ENCODE measurements around the gene ZNF793.

Gene ZNF793

GRCh38 chr19:37506387-37507166, at the start of gene ZNF793:
Gene ZNF793 (plus strand): TSS chr19:37506939. CDS start chr19:37523440, 16,501 bp downstream.
- peak; percentile 41 for DNase-seq (ENCODE audit: low read depth, low spot score)

DNA sequence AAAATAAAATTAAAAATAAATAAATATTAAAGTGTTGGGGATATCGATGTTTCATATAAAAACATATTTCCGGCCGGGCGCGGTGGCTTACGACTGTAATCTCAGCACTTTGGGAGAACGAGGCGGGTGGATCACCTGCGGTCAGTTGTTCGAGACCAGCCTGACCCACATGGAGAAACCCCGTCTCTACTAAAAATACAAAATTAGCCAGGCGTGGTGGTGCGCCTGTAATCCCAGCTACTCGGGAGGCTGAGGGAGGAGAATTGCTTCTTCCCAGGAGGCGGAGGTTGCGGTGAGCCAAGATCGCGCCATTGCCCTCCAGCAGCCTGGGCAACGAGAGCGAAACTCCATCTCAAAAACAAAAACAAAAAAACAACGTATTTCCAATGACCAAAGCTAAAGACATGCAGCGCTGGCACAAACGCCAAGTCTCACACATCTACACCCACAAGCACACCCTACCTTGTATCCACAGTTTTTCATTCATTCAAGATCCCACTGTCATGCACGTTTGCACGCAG, 40.4 kb upstream of the ZNF793 start:
- DNase-seq (ENCODE audit: low read depth, low spot score): no peak

DNA sequence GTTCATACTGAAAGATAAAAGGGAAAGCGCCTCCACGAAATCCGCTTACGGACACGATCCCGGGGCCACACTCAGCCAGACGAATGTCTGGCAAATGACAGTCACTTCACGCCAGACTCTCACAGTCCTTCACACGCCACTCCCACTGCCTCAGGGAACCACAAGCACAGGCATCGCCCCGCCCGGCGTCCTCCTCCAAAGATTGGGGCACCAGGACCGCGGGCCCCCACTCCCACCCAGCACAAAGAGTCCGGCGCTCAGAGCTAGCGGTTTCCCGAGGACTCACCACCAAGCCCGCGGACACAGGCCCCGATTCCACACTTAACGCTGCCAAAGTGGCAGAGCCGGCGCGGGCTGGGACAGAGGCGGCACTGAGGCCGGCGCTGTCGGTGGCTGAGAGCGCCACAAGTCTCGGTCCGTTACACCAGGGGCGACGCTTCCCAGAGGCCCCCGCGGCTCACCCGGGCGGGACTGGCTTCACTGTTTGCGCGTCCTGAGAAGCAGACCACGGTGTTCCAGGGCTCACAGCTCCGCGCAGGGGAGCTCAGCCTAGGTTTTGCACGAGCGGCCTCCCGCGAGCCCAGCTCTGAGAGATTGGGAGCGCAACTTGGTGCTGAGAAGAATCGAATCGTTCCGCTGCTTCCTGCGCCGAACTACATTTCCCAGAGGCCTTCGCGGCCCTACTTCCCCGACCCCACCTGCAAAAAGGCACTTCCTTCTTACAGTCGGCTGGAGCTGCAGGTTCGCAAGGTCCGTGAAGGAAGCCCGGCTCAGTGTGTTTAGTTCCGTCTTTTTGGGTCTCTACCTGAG, 39.7 kb upstream of the ZNF793 start, which contains the start of gene ZNF569:
ZNF569 (minus strand) TSS at position 647 of the 810 bp plus-strand sequence. CDS start 22,523 bp downstream, outside the sequence.
- peak; percentile 76 for DNase-seq (ENCODE audit: low read depth, low spot score)

GRCh38 chr19:37467608-37468090, 39.1 kb upstream of the ZNF793 start:
- no peak for DNase-seq (ENCODE audit: low read depth, low spot score)

- DNase-seq (ENCODE audit: low read depth, low spot score): peak; percentile 73
Measured at GRCh38 chr19:37468961-37469777, 37.6 kb upstream of the ZNF793 start, which contains the start of gene ZNF570. Gene ZNF570 (plus strand): TSS chr19:37469356. CDS start chr19:37470355, 999 bp downstream.

GRCh38 chr19:37470216-37470615, 36.5 kb upstream of the ZNF793 start:
- DNase-seq (ENCODE audit: low read depth, low spot score): no peak

- DNase-seq (ENCODE audit: low read depth, low spot score): no peak
Measured at GRCh38 chr19:37472165-37472564, 34.6 kb upstream of the ZNF793 start.

- DNase-seq (ENCODE audit: low read depth, low spot score): no peak
Measured at GRCh38 chr19:37484406-37485168, 22.2 kb upstream of the ZNF793 start.

DNA sequence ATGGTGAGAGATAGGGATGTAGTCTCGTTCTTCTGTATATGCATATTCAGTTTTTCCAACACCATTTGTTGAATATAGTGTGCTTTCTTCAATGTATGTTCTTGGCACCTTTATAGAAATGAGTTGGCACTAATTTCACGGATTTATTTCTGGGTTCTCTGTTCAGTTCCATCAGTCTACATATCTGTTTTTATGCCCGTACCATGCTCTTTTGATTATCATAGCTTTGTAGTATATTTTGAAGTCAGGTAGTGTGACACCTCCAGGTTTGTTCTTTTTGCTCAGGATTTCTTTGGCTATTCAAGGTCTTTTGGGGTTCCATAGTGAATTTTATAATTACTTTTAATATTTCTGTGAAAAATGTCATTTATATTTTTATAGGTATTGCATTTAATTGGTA, 14.5 kb upstream of the ZNF793 start:
- DNase-seq (ENCODE audit: low read depth, low spot score): no peak

DNA sequence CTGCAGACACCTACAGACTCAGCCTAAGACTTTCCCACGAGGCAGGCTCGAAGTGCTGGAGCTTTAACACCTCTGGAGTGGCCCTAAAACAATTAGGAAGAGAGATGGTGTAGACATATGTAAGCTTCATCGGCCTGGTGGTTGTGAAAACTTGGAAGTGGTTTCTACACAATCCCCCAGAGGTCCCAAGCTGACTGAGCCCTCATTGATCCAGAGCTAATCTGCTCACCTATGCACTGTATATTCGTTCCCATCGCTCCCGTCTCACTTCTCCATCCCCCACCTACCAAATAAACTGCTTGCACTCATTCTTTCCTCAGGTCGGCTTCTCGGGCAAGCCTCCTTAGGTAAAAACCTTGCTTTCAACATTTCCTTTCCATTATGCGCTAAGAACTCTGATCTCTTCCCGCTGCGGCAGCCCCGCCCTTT, 767 bp upstream of the ZNF793 start:
- no peak for DNase-seq (ENCODE audit: low read depth, low spot score)

DNA sequence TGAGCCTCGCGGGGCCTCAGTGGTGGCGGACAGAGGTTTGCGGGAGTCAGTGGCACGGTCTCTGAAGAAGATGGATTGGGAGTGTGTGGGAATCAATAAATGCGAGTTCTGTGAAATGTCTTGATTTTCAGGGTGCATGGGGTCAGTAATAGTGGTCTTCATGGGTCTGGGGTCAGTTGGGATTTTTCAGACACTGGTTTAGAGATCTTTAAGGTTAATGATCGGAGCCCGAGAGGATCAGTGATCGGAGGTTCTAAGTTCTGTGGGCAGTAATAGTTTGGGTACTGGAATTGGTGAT, 377 bp downstream of the ZNF793 start:
- no peak for DNase-seq (ENCODE audit: low read depth, low spot score)

- DNase-seq (ENCODE audit: low read depth, low spot score): no peak
Measured at GRCh38 chr19:37511186-37511585, 4.4 kb downstream of the ZNF793 start.

DNA sequence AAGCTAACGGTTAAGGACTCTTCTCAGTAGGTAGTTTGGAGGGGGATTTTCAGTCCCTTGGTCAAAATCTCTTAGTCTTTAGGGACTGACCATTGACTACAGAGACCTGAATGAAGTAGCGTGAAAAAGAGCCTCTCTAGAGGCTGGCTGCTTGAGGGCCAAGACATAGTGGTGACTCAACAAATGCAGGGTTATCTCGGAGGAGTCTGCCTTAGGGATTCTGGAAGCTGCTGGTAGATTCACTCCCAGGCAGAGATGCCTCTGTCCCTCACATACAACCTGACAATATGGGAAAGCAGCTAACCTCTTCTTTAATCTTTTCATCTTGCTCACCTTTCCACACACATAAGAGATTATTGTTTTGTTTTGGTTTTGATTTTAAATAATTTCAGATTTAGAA, 5.1 kb downstream of the ZNF793 start:
- DNase-seq (ENCODE audit: low read depth, low spot score): no peak

GRCh38 chr19:37513397-37513796, 6.7 kb downstream of the ZNF793 start:
- no peak for DNase-seq (ENCODE audit: low read depth, low spot score)

GRCh38 chr19:37519890-37520289, 13.2 kb downstream of the ZNF793 start:
- no peak for DNase-seq (ENCODE audit: low read depth, low spot score)

DNA sequence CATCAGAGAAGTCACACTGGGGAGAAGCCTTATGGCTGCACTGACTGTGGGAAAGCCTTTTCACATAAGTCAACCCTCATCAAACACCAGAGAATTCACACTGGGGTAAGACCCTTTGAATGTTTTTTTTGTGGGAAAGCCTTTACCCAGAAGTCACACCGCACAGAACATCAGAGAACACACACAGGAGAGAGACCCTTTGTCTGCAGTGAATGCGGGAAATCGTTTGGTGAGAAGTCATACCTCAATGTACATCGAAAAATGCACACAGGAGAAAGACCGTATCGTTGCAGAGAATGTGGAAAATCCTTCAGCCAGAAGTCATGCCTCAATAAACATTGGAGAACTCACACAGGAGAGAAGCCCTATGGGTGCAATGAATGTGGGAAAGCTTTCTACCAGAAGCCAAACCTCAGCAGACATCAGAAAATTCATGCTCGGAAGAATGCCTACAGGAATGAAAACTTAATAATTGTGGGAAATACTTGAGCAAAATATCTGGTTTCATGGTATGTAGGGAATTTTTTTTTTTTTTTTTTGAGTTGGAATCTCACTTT, 30.7 kb downstream of the ZNF793 start:
- no peak for DNase-seq (ENCODE audit: low read depth, low spot score)

GRCh38 chr19:37551129-37551993, 44.6 kb downstream of the ZNF793 start:
- DNase-seq (ENCODE audit: low read depth, low spot score): no peak

GRCh38 chr19:37563518-37563917, 56.8 kb downstream of the ZNF793 start:
- DNase-seq (ENCODE audit: low read depth, low spot score): no peak

- no peak for DNase-seq (ENCODE audit: low read depth, low spot score)
Measured at GRCh38 chr19:37564624-37565369, 58.1 kb downstream of the ZNF793 start.
